Smooth muscle cell of the brain vasculature (primary cell): ENCODE measurements around the gene ANKIB1.

Experiments used
- DNase-seq: peaks from one replicate; pipeline ENCODE4 v3.0.0-alpha.2; 2012; ENCODE audit warnings: low read depth, low spot score

ANKIB1 gene

GRCh38 chr7:92266415-92267241 lies 20.9 kb downstream of the ANKIB1 start:
- no peak for DNase-seq

DNA sequence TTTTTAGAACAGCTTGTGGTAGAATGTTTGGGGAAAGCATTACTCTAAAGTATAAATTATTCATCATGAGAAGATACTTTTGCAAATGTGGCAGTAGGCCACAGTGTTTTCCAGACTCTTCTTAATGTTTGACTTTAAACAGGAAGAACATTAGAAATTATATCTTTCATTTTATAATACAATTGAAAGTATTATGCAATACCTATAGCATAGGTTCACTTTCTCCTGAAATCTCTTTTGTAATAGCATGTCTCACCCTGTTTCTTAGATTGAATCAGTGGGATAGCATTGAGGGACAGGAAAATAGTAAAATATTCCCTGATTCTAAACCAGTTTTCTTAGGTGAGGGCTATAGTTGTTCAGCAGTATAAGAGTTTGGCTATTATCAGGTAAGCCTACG lies 23.1 kb downstream of the ANKIB1 start:
- no peak for DNase-seq

GRCh38 chr7:92275327-92275726 lies 29.6 kb downstream of the ANKIB1 start:
- DNase-seq, result no peak

DNA sequence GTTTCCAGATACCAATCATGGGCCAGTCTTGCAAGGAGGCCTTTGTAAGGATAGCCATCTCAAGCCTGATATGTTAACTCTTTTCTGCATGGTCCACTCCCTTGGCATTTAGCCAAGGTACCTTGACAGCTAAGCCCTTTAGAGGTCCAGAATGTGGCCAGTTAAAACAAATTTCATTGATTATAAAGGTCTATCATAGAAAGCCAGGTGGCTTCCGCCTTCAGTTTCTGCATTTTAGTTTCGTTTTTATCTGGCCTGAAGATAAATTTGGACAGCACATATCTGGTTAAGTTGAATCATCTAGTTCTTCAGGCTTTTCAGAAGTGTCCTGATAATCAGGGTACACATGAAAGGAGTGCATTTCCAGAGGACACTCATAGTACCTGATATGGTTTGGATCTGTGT lies 30.7 kb downstream of the ANKIB1 start:
- DNase-seq, result no peak

DNA sequence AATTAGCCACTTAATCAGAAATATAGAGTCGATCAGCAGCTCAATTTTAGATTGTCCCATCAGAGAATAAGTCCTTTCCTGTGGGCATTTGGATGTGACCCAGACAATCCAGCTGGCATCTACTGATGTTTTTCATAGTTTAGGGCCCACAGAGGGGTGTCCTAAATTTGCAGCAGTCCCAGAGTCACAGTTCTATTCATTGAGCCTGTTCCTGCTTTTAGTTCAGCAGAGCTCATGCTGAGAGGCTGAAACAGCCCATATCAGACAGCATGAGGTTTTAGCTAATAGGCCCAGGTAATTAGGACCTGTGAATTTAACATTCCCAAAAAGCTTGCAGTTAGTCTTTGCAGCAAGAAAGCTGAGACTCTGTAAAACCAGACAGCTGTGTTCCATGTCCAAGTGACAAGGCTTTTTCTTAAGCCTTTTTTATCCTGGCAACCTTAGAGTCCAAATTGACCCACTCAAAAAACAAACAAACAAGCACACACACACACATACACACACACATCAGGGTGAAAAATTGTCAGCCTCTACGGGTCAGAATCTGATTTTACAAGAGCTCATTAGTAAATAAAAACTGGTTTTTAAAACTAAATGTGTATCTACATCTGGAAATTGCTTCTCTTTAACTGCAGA lies 33.7 kb downstream of the ANKIB1 start:
- no peak for DNase-seq

GRCh38 chr7:92281031-92281430 lies 35.3 kb downstream of the ANKIB1 start:
- no peak for DNase-seq

DNA sequence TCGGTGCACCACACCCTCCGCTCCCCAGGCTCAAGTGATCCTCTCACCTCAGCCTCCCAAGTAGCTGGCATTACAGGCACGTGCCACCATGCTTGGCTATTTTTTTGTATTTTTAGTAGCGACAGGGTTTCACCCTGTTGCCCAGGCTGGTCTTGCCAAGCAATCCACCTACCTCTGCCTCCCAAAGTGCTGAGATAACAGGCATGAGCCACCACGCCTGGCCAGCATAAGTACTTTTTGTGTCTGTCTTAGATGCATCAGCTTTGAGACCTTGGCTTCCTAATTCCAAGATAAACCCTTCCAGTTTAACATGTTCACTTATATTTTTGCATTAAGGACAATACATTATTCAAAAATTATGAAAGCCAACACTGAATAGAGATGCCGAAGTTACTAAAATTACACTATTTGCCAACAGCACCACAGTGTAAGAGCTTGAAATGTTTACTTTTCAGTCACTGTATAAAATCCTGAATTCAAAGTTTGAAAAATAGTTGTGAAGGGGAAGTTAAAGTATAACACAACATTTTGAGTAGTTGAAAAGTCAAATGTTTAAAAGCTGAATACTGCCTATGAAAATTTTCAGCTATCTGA lies 36.5 kb downstream of the ANKIB1 start:
- no peak for DNase-seq

DNA sequence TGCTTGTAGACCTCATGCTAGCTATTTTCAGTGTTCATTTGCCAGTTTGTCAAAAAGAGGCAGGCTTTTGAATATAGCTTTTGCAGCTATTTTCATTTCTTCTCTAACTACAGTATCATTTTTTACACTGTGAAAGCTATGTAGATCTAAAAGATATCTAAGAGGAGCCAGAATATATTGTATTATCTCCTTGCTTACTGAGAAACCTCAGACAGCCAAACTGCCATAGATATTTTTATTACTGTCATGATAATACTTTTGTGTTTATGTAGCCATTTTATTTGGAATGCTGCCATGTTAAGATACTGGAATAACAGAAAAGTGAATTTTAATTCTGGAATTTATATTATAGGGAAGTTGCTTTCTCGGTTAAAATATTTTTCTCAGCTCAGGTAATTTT lies 37.2 kb downstream of the ANKIB1 start:
- DNase-seq, result no peak

GRCh38 chr7:92289321-92289720 lies 43.5 kb downstream of the ANKIB1 start:
- DNase-seq, result no peak

DNA sequence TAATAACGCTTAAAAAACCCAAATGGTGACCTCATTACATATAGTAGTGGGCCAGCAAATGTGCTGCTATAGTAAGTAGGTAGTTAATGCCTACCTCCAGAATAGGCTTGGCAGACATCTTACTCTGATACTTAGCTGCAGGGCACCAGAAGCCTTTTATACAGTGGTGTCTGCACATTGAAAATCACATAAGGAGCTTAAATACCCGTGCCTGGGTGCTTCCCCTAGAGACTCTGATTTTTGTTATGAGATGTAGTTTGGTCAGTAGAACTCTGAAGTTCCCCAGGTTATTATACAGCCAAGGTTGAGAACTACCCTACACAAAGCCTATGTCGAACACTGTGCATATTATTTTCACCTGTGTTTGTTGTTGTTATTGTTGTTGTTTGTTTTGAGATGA lies 47.2 kb downstream of the ANKIB1 start:
- no peak for DNase-seq

DNA sequence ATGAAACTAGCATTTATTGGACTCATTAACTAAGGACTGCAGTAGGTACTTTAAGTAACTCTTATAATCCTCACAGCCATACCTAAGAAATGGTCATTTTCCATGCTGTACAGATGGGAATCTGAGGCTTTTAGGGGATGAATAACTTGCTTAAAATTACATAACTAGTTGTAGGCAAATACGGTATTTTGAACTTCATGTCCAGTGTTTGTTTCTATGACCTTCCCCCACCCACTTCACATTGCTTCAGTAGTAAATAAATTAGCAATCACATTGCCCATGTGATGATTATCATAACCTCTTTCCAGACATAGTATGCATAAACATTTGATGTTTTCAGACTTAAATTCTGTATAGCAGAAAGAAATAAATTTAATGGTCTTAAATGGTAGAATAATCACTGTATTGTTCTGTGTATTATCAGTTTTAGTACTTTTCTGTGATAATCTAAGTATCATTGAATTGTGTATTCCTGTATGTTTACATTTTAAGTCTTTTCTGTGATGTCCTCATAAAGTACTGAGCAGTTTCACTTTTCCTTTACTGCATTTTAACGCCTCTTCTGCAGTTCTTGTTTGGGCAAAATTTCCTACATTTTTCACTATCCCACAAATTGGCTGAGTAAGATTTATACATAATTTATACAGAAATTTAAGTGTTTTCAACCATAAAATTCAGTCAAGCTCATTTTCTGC lies 48.3 kb downstream of the ANKIB1 start:
- DNase-seq, result no peak

DNA sequence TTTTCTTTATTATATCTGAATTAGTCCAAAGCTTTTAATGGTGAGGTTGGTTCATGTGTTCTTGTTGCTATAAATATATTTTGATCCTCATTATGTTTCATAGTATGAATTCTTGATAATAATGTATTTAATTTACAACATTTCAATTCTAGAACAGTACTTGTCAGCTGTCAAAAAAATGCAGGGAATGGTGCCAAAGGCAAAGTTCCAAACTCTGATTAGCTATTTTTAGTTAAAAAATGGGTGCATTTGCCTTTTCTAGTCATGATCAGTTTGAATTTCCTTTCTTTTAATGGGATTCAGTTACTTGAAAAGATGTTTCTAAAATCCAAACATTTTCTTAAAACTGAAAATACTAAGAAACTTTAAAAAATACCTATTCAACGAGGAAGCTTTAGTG lies 49.6 kb downstream of the ANKIB1 start:
- DNase-seq, result no peak

- DNase-seq, result no peak
Observed at GRCh38 chr7:92296235-92296634, 50.5 kb downstream of the ANKIB1 start.

- DNase-seq, result no peak
Observed at GRCh38 chr7:92296880-92297445, 51.2 kb downstream of the ANKIB1 start.

DNA sequence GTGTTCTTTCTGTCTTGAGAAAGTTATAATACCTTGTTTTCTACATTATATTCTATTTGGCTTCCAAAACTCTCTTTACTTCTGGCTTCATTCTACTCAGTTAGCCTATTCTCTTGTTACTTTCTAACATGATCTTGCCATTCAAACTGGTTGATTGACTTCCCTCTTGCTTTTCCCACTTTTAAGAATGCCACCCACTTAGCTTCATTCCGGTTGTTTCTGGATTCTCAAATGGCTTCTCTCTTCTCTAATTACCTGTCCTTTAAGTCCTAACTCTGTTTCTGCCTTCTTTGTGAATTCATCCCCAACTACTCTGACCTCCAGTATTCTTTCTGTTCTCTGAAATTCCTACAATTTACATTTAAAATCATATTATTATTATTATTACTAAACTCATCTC lies 52.0 kb downstream of the ANKIB1 start:
- no peak for DNase-seq

DNA sequence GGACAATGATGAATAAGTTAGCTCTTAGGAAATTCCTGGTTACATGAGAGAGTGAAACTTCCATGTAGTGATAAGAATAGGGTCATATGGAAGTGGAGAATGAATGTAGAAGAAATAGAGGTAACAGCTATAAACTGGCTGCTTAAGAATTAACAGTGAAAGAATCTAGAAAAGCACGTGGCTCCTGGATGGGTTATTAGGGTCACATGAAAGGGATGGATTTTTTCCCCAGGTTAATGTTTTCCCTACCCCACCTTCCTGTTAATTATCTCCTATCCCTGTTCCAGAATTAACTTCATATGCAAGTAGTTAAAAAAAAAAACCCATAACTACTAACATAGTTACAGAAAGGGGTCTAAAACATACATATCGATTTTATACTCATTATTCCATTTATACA lies 58.0 kb downstream of the ANKIB1 start:
- no peak for DNase-seq

- no peak for DNase-seq
Observed at GRCh38 chr7:92304406-92304893, 58.7 kb downstream of the ANKIB1 start.

- no peak for DNase-seq
Observed at GRCh38 chr7:92306153-92306552, 60.4 kb downstream of the ANKIB1 start.

DNA sequence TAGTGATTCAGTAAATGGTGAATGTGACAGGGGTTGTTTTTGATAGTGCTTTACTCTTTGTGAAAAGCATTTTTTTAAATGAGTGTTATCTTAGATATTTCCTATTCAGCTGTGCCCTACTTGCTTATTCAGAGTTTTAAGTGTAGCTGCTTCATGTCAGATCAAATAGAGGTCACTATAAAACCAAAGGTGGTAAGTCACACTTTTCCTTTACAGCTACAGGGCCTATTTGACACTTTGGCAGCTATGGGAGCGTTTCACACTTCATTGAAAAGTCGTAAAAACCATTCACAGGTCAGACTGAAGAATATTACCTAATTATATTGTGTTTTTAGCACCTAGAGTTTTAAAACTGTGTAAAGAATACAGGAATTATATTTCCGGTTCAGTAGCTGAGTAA lies 67.3 kb downstream of the ANKIB1 start:
- no peak for DNase-seq

GRCh38 chr7:92319243-92319642 lies 73.5 kb downstream of the ANKIB1 start:
- no peak for DNase-seq

DNA sequence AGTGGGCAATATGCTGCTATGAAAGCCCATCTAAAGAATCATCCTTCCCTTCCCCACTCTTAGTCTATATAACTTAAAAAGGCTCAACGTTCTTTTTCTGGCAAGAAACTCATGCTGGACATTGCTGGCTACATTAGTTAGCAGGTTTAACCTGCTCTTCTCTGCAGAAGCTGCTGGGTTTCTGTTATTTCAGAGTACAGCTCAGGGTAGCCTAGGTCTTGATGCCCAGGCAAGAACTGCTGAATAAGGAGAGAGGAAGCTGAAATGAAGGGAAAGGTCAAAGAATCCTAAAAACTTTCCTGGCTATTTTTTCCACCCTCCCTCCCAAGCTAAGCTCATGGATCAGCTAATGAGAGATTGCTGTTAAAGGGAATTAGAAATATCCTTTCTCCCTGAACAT lies 79.4 kb downstream of the ANKIB1 start:
- no peak for DNase-seq

GRCh38 chr7:92325858-92326257 lies 80.1 kb downstream of the ANKIB1 start:
- no peak for DNase-seq
